ENCODE results near the gene UNC50.

Gene UNC50

DNA sequence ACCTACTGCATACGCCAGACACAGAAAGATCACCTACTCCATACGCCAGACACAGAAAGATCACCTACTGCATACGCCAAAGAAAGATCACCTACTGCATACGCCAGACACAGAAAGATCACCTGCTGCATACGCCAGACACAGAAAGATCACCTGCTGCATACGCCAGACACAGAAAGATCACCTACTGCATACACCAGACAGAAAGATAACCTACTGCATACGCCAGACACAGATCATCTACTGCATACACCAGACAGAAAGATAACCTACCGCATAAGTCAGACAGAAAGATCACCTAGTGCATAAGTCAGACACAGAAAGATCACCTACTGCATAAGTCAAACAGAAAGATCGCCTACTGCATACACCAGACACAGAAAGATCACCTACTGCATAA lies 25.9 kb upstream of the UNC50 start:
- Histone ChIP-seq H3K36me3 (ENCODE audit: low read length) (no peaks in the 10 kb centered on the region), H3K4me3 (ENCODE audit: insufficient read depth, low read length, poor library complexity, severe bottlenecking) (no peak overlapping the region), H3K4me2 (ENCODE audit: low read depth, low read length, poor library complexity, severe bottlenecking) (no peak overlapping the region)

DNA sequence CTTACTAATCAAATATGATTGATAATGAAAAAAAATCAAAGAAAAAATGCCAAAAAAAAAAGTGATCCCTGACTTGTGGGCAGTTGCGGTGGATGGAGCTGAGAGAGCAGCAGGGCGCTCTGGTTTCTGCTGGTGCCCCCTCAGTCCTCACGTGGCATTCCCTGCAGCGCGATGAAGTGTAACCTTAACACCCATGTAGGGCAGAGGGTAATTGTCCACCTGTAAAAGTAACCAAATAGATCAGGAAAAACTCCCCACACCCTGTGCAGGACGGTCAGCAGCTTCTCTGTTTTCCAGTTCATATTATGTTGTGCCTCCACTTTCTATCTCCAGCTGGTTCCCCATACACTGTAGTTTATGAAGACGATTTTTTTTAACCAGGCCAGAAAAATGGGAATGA lies 25.1 kb upstream of the UNC50 start:
- Histone ChIP-seq H4K20me1 (ENCODE audit: low read depth, low read length) (no peaks in the 10 kb centered on the region), H3K4me3 (ENCODE audit: insufficient read depth, low read length, poor library complexity, severe bottlenecking) (no peak overlapping the region), H3K79me2 (ENCODE audit: insufficient read depth, low read length) (no peaks in the 10 kb centered on the region), H3K36me3 (ENCODE audit: low read length) (no peaks in the 10 kb centered on the region), H3K27me3 (ENCODE audit: low read length) (no peaks in the 10 kb centered on the region), H3K9me2 (replicated peaks; ENCODE audit: insufficient read depth, low read length) (no peaks in the 10 kb centered on the region), H2AFZ (ENCODE audit: low read depth, low read length, severe bottlenecking) (no peak overlapping the region), H3F3A (ENCODE audit: insufficient read depth) (no peaks in the 10 kb centered on the region), H3K9me3 (ENCODE audit: insufficient read depth, low read length) (no peaks in the 10 kb centered on the region), H3K9ac (ENCODE audit: low read length) (no peak overlapping the region), H3K27ac (ENCODE audit: low read depth, low read length) (no peak overlapping the region), H3K4me2 (ENCODE audit: low read depth, low read length, poor library complexity, severe bottlenecking) (no peak overlapping the region)
- TF ChIP-seq, protein P1, sequence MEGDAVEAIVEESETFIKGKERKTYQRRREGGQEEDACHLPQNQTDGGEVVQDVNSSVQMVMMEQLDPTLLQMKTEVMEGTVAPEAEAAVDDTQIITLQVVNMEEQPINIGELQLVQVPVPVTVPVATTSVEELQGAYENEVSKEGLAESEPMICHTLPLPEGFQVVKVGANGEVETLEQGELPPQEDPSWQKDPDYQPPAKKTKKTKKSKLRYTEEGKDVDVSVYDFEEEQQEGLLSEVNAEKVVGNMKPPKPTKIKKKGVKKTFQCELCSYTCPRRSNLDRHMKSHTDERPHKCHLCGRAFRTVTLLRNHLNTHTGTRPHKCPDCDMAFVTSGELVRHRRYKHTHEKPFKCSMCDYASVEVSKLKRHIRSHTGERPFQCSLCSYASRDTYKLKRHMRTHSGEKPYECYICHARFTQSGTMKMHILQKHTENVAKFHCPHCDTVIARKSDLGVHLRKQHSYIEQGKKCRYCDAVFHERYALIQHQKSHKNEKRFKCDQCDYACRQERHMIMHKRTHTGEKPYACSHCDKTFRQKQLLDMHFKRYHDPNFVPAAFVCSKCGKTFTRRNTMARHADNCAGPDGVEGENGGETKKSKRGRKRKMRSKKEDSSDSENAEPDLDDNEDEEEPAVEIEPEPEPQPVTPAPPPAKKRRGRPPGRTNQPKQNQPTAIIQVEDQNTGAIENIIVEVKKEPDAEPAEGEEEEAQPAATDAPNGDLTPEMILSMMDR (IDR thresholded peaks at IDR 0.05; ENCODE audit: insufficient read depth, low read length, poor library complexity, severe bottlenecking): no peak
- no peak for TF ChIP-seq EZH2phosphoT487 (conservative IDR thresholded peaks at IDR 0.05; ENCODE audit: low read length)

More for the DNA sequence above, 25.9 kb upstream of the UNC50 start:
- no peak overlapping the region for H2AFZ ChIP-seq (ENCODE audit: low read depth, low read length, severe bottlenecking)
- H3K27me3 ChIP-seq (ENCODE audit: low read length): no peaks in the 10 kb centered on the region
- H3F3A ChIP-seq (ENCODE audit: insufficient read depth): no peaks in the 10 kb centered on the region
- H3K9me2 ChIP-seq (replicated peaks; ENCODE audit: insufficient read depth, low read length): no peaks in the 10 kb centered on the region
- TF ChIP-seq EZH2phosphoT487 (conservative IDR thresholded peaks at IDR 0.05; ENCODE audit: low read length): no peak
- TF ChIP-seq, protein P1 (IDR thresholded peaks at IDR 0.05; ENCODE audit: insufficient read depth, low read length, poor library complexity, severe bottlenecking): no peak
- H4K20me1 ChIP-seq (ENCODE audit: low read depth, low read length): no peaks in the 10 kb centered on the region
- no peaks in the 10 kb centered on the region for H3K79me2 ChIP-seq (ENCODE audit: insufficient read depth, low read length)
- no peak overlapping the region for H3K27ac ChIP-seq (ENCODE audit: low read depth, low read length)
- no peak overlapping the region for H3K9ac ChIP-seq (ENCODE audit: low read length)
- H3K9me3 ChIP-seq (ENCODE audit: insufficient read depth, low read length): no peaks in the 10 kb centered on the region

DNA sequence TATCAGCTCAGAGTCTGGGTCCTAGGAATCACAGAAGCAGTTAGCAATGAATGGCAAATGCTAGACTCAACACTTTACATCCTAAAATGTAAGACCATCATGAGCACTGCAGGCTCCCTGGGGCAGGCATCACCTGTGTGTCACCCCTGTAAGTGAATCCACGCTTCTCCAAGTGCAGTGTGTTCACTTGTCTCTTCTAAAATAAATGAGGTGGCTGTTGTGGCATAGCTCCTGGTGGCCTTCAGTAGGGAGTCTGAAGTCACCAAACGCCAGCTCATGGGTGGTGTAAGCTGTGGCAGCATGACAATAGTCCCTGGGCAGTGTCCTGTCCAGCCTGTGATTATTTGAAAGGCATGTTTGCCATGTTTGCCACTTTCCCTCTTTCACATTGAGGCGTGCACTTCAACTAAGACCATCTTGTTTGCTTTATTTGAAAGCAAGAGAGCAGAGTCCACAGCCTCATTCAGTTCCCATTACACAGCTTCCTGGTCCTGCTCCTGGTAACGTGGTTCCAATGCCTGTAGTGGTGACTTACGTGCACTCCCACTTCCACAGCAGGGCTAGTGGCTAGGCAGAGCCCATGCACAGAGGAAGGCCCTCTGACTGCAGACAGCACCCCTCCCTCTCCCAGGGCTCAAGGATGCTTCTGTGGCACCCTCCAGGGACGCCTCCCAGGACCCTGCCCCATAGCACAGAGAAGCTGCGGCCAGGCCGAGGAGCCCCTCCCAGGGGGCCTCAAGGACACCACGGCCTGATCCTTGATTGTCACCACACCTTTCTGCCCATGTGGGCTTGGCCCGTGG lies 24.4 kb upstream of the UNC50 start:
- Histone ChIP-seq H3K4me3 (ENCODE audit: insufficient read depth, low read length, poor library complexity, severe bottlenecking) (no peak overlapping the region), H3K79me2 (ENCODE audit: insufficient read depth, low read length) (no peaks in the 10 kb centered on the region), H3K27me3 (ENCODE audit: low read length) (no peaks in the 10 kb centered on the region), H3K9ac (ENCODE audit: low read length) (no peak overlapping the region), H3K27ac (ENCODE audit: low read depth, low read length) (no peak overlapping the region), H2AFZ (ENCODE audit: low read depth, low read length, severe bottlenecking) (no peak overlapping the region), H3K9me2 (replicated peaks; ENCODE audit: insufficient read depth, low read length) (no peaks in the 10 kb centered on the region), H3K4me2 (ENCODE audit: low read depth, low read length, poor library complexity, severe bottlenecking) (no peak overlapping the region), H3F3A (ENCODE audit: insufficient read depth) (no peaks in the 10 kb centered on the region), H3K36me3 (ENCODE audit: low read length) (no peaks in the 10 kb centered on the region), H4K20me1 (ENCODE audit: low read depth, low read length) (no peaks in the 10 kb centered on the region), H3K9me3 (ENCODE audit: insufficient read depth, low read length) (no peaks in the 10 kb centered on the region)
- no peak for TF ChIP-seq EZH2phosphoT487 (conservative IDR thresholded peaks at IDR 0.05; ENCODE audit: low read length)
- TF ChIP-seq, protein P1 (IDR thresholded peaks at IDR 0.05; ENCODE audit: insufficient read depth, low read length, poor library complexity, severe bottlenecking): no peak

Data from SU-DHL-6 (cell line).